ENCODE data around the gene TSPAN5.

GRCh38 chr4:98611677-98612317 is 46.6 kb downstream of the TSPAN5 start:
- TF ChIP-seq POLR2A (IDR thresholded peaks at IDR 0.05; ENCODE audit: low read length) (no peak), GATA1 (IDR thresholded peaks at IDR 0.05; ENCODE audit: low read depth, low read length) (no peak)
